ENCODE results near the gene TCF15.

DNA sequence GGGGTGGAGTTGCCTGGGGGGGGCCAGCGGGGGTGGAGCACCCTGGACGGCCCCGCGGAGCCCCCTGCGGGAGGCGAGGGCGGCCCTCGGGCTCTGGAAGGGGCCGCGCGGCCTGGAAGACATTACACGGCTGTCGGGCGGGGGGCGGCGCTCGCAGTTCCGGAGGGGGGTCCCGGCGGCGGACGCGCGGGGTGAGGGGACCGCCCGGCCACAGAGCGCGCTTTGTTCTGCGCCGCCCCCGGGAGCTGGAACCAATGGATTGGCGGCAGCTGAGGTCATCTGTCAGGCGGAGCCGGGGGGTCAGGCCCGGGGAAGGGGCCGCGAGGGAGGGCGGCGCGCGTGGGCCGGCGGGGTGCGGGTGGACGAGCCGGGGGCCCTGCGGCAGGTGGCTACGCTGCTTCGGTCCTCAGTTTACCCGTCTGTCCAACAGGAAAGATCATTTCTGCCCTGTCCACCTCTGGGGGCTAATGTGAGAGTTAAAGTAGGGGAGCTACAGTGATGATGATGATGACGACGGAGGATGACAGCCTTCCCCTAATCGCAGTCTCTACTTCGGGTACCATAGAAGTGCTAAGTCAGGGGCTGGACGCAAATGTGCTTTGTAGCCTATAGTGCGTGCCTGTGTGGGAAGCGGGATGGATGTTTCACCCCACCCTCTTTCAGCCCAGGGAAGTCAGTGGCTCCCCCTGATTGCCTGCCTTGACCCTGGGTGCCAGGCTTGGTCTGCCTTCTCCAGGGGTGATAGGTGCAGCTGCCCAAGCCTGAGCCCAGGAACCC lies 32.5 kb upstream of the TCF15 start:
- no peak for TF ChIP-seq POLR2A (IDR thresholded peaks at IDR 0.05)
- TF ChIP-seq, protein P1, sequence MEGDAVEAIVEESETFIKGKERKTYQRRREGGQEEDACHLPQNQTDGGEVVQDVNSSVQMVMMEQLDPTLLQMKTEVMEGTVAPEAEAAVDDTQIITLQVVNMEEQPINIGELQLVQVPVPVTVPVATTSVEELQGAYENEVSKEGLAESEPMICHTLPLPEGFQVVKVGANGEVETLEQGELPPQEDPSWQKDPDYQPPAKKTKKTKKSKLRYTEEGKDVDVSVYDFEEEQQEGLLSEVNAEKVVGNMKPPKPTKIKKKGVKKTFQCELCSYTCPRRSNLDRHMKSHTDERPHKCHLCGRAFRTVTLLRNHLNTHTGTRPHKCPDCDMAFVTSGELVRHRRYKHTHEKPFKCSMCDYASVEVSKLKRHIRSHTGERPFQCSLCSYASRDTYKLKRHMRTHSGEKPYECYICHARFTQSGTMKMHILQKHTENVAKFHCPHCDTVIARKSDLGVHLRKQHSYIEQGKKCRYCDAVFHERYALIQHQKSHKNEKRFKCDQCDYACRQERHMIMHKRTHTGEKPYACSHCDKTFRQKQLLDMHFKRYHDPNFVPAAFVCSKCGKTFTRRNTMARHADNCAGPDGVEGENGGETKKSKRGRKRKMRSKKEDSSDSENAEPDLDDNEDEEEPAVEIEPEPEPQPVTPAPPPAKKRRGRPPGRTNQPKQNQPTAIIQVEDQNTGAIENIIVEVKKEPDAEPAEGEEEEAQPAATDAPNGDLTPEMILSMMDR (IDR thresholded peaks at IDR 0.05) = no peak
